OCI-LY1 (cell line): Measurements from ENCODE around the gene KCNMB2.

Experiments
- H2AFZ ChIP-seq: fragments of 200-600 bp; sonication (generic), shearing (Covaris generic); 2 replicates; pipeline ENCODE4 v1.6.0; 2014; ENCODE audit warnings: antibody characterized with exemption, mild to moderate bottlenecking, low read length
- H3F3A ChIP-seq: fragments of 200-600 bp; sonication (generic), shearing (Covaris generic); 2 replicates; pipeline ENCODE4 v1.6.0; 2014; ENCODE audit warnings: mild to moderate bottlenecking, antibody characterized with exemption, low read length, moderate library complexity; ENCODE audit not compliant: insufficient read depth
- H3K27ac ChIP-seq: fragments of 200-600 bp; sonication (generic); 2 replicates; pipeline ENCODE4 v1.5.1; 2014; ENCODE audit warnings: low read length, mixed run types, mild to moderate bottlenecking, low read depth; ENCODE audit not compliant: poor library complexity, severe bottlenecking
- H3K27me3 ChIP-seq: fragments of 200-600 bp; sonication (generic); 2 replicates; pipeline ENCODE4 v1.6.0; 2014; ENCODE audit warnings: antibody characterized with exemption, mild to moderate bottlenecking, low read length, moderate library complexity; ENCODE audit not compliant: insufficient read depth
- H3K36me3 ChIP-seq: fragments of 200-600 bp; sonication (generic); 2 replicates; pipeline ENCODE4 v1.6.1; 2014; ENCODE audit warnings: mild to moderate bottlenecking, antibody characterized with exemption, low read length, moderate library complexity, mixed read lengths; ENCODE audit not compliant: insufficient read depth
- H3K4me1 ChIP-seq: fragments of 200-600 bp; sonication (generic); 2 replicates; pipeline ENCODE4 v1.5.1; 2014; ENCODE audit warnings: mild to moderate bottlenecking, low read length, moderate library complexity; ENCODE audit not compliant: insufficient read depth, severe bottlenecking
- H3K4me2 ChIP-seq: fragments of 200-600 bp; sonication (generic), shearing (Covaris generic); 2 replicates; pipeline ENCODE4 v1.6.1; 2014; ENCODE audit warnings: low read length
- H3K4me3 ChIP-seq: fragments of 200-600 bp; sonication (generic); 2 replicates; pipeline ENCODE4 v1.5.1; 2014; ENCODE audit warnings: low read length, low read depth, mild to moderate bottlenecking, mixed read lengths; ENCODE audit not compliant: poor library complexity, severe bottlenecking
- H3K79me2 ChIP-seq: fragments of 200-600 bp; shearing (Covaris generic); 2 replicates; pipeline ENCODE4 v1.6.1; 2016; ENCODE audit warnings: mixed run types, low read length, mixed read lengths; ENCODE audit not compliant: insufficient read depth
- H3K9ac ChIP-seq: fragments of 200-600 bp; sonication (generic), shearing (Covaris generic); 2 replicates; pipeline ENCODE4 v1.6.1; 2014; ENCODE audit warnings: mild to moderate bottlenecking, low read length, mixed read lengths
- H3K9me2 ChIP-seq: fragments of 200-600 bp; sonication (generic), shearing (Covaris generic); 2 replicates; pipeline ENCODE4 v1.6.1; 2014; ENCODE audit warnings: low read depth, mild to moderate bottlenecking, low read length, mixed read lengths
- H3K9me3 ChIP-seq: fragments of 200-600 bp; shearing (Covaris generic); 2 replicates; pipeline ENCODE4 v1.6.1; 2014; ENCODE audit warnings: low read length, mixed read lengths
- H4K20me1 ChIP-seq: fragments of 200-600 bp; sonication (generic), shearing (Covaris generic); 2 replicates; pipeline ENCODE4 v1.6.0; 2016; ENCODE audit warnings: mild to moderate bottlenecking, low read length; ENCODE audit not compliant: insufficient read depth
- EZH2 ChIP-seq: fragments of 200-600 bp; sonication (generic), shearing (Covaris generic); IDR thresholded peaks from 2 replicates; pipeline ENCODE4 v1.8.0; 2017; ENCODE audit warnings: borderline replicate concordance, mixed run types, mild to moderate bottlenecking, antibody characterized with exemption, low read length, moderate library complexity, mixed read lengths
- TF ChIP-seq, protein P1 (sequence below): fragments of 200-600 bp; sonication (generic), shearing (Covaris generic); IDR thresholded peaks from 2 replicates; pipeline ENCODE4 v1.5.1; 2017; ENCODE audit warnings: mild to moderate bottlenecking, antibody characterized with exemption, low read length, moderate library complexity, mixed read lengths

The KCNMB2 gene

DNA sequence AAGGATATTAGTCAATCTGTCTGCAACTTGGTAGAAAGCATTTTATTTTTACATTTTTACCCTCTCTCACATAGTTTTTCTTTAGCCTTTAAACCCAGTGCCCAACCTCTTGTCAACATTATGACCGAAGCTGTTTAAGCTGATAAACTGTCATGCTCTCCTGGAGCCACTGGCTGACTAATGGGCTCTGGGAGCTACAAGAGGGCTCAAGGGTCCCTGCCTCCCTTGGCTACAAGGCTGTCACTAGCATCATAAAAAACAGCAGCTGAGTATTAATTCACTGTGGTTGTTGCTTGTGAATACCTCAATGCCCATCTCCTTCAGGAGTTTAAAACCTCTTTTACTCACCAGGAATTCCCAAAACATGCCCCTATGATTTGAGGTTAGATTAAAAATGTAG is 297.5 kb downstream of the KCNMB2 start:
- no peaks in the 10 kb centered on the region for H3K36me3 ChIP-seq
- no peak overlapping the region for H3K27ac ChIP-seq
- H3K4me3 ChIP-seq = no peak overlapping the region
- no peaks in the 10 kb centered on the region for H3F3A ChIP-seq
- H3K9ac ChIP-seq = no peak overlapping the region
- H2AFZ ChIP-seq = no peak overlapping the region
- no peaks in the 10 kb centered on the region for H4K20me1 ChIP-seq
- H3K9me3 ChIP-seq = no peaks in the 10 kb centered on the region
- no peak overlapping the region for H3K4me2 ChIP-seq
- no peaks in the 10 kb centered on the region for H3K79me2 ChIP-seq
- H3K4me1 ChIP-seq = no peaks in the 10 kb centered on the region
- H3K27me3 ChIP-seq = no peaks in the 10 kb centered on the region
- TF ChIP-seq, protein P1, sequence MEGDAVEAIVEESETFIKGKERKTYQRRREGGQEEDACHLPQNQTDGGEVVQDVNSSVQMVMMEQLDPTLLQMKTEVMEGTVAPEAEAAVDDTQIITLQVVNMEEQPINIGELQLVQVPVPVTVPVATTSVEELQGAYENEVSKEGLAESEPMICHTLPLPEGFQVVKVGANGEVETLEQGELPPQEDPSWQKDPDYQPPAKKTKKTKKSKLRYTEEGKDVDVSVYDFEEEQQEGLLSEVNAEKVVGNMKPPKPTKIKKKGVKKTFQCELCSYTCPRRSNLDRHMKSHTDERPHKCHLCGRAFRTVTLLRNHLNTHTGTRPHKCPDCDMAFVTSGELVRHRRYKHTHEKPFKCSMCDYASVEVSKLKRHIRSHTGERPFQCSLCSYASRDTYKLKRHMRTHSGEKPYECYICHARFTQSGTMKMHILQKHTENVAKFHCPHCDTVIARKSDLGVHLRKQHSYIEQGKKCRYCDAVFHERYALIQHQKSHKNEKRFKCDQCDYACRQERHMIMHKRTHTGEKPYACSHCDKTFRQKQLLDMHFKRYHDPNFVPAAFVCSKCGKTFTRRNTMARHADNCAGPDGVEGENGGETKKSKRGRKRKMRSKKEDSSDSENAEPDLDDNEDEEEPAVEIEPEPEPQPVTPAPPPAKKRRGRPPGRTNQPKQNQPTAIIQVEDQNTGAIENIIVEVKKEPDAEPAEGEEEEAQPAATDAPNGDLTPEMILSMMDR = no peak
- no peak for TF ChIP-seq EZH2
- no peaks in the 10 kb centered on the region for H3K9me2 ChIP-seq

DNA sequence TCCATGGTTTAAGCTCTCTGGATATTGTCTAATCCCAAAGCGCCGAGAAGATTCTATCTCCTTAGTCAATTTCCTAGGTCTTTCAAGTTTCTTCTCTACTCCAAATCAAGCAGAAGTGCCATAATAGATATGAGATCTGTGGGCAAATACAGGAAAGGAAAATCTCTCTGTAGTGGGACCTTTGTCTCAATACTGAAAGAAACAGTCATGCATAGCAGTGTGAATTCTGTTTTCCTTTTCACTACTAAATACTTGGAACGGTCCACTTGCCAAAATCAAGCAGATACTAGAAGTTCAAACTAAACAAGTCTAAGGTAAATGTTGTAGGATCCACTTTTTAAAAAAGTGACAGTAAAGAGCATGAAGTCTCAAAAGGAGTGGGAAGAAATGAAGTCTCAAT is 298.8 kb downstream of the KCNMB2 start:
- H3F3A ChIP-seq = no peaks in the 10 kb centered on the region
- no peak overlapping the region for H3K9ac ChIP-seq
- H3K36me3 ChIP-seq = no peaks in the 10 kb centered on the region
- H3K79me2 ChIP-seq = no peaks in the 10 kb centered on the region
- no peaks in the 10 kb centered on the region for H4K20me1 ChIP-seq
- H3K4me1 ChIP-seq = no peaks in the 10 kb centered on the region
- H3K27ac ChIP-seq = no peak overlapping the region
- no peak overlapping the region for H3K4me3 ChIP-seq
- no peaks in the 10 kb centered on the region for H3K9me2 ChIP-seq
- TF ChIP-seq, protein P1 = no peak
- no peak for TF ChIP-seq EZH2
- no peak overlapping the region for H3K4me2 ChIP-seq
- H3K27me3 ChIP-seq = no peaks in the 10 kb centered on the region
- H2AFZ ChIP-seq = no peak overlapping the region
- no peaks in the 10 kb centered on the region for H3K9me3 ChIP-seq

DNA sequence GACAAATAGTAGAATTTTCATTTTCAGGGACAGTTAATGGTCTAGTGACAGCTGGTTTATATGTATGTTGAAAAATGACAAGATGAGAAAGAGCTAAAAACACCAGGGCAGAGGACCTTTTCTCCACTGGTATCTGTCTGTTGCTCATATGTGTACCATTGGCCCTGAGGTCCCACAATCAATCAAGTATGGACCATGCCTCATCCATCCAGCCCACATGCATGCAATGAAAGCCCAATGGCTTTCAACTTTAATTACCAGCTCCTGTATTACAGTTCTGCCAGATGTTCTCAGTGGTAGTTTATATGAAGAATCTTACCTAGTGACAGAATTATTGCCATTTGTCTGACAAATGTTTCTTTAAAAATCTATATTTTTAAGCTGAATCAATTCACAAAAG is 301.3 kb downstream of the KCNMB2 start:
- H3K27me3 ChIP-seq = no peaks in the 10 kb centered on the region
- no peak overlapping the region for H2AFZ ChIP-seq
- H3K4me1 ChIP-seq = no peaks in the 10 kb centered on the region
- no peaks in the 10 kb centered on the region for H3K79me2 ChIP-seq
- H3K9me2 ChIP-seq = no peaks in the 10 kb centered on the region
- no peaks in the 10 kb centered on the region for H3K9me3 ChIP-seq
- TF ChIP-seq, protein P1 = no peak
- TF ChIP-seq EZH2 = no peak
- no peaks in the 10 kb centered on the region for H3K36me3 ChIP-seq
- no peaks in the 10 kb centered on the region for H3F3A ChIP-seq
- no peak overlapping the region for H3K9ac ChIP-seq
- H3K4me3 ChIP-seq = no peak overlapping the region
- no peaks in the 10 kb centered on the region for H4K20me1 ChIP-seq
- no peak overlapping the region for H3K27ac ChIP-seq
- H3K4me2 ChIP-seq = no peak overlapping the region
